Measurements from ENCODE around the gene ATP6V0A1. TPM values are rescaled to one million over a fixed set of nuclear protein-coding genes. Genes with fewer than 3 reads are reported as not detected.
"Not testable (repeated sequence)": the region's sequence is repeated elsewhere in the genome, so short reads cannot be mapped to it uniquely, and the experiment has no call there.

Gene ATP6V0A1
- 10 to 100 TPM; 36.7 to 60.6 (median 50.4) TPM for polyA plus RNA-seq (ENCODE audit: insufficient read length in 4 of 4)

GRCh38 chr17:42458497-42459255 is at the start of gene ATP6V0A1:
ATP6V0A1 (plus strand) TSS chr17:42458878; CDS start chr17:42460895, 2,017 bp downstream.
- DNase-seq (ENCODE audit: low read depth in 4 of 4, low spot score in 3 of 4): peak; percentile 59 to 80 (median 76)

- DNase-seq (ENCODE audit: low read depth in 4 of 4, low spot score in 3 of 4): no peak
Measured at GRCh38 chr17:42409523-42410318, 49.0 kb upstream of the ATP6V0A1 start.

GRCh38 chr17:42410319-42410685 is 48.4 kb upstream of the ATP6V0A1 start:
- no peak for DNase-seq (ENCODE audit: low read depth in 4 of 4, low spot score in 3 of 4)

GRCh38 chr17:42411361-42411760 is 47.3 kb upstream of the ATP6V0A1 start:
- no peak for DNase-seq (ENCODE audit: low read depth in 4 of 4, low spot score in 3 of 4)

- DNase-seq (ENCODE audit: low read depth in 4 of 4, low spot score in 3 of 4): no peak
Measured at GRCh38 chr17:42411905-42412679, 46.6 kb upstream of the ATP6V0A1 start.

- no peak for DNase-seq (ENCODE audit: low read depth in 4 of 4, low spot score in 3 of 4)
Measured at GRCh38 chr17:42413464-42414040, 45.1 kb upstream of the ATP6V0A1 start.

GRCh38 chr17:42414704-42415409 is 43.8 kb upstream of the ATP6V0A1 start:
- DNase-seq (ENCODE audit: low read depth in 4 of 4, low spot score in 3 of 4): no peak

GRCh38 chr17:42417981-42418380 is 40.7 kb upstream of the ATP6V0A1 start:
- not testable (repeated sequence) for DNase-seq (ENCODE audit: low read depth in 4 of 4, low spot score in 3 of 4)

- no peak for DNase-seq (ENCODE audit: low read depth in 4 of 4, low spot score in 3 of 4)
Measured at GRCh38 chr17:42421136-42421506, 37.6 kb upstream of the ATP6V0A1 start.

- DNase-seq (ENCODE audit: low read depth in 4 of 4, low spot score in 3 of 4): no peak
Measured at GRCh38 chr17:42421507-42422338, 37.0 kb upstream of the ATP6V0A1 start.

- no peak for DNase-seq (ENCODE audit: low read depth in 4 of 4, low spot score in 3 of 4)
Measured at GRCh38 chr17:42422412-42422957, 36.2 kb upstream of the ATP6V0A1 start.

- DNase-seq (ENCODE audit: low read depth in 4 of 4, low spot score in 3 of 4): peak; percentile 76 to 85 (median 84)
Measured at GRCh38 chr17:42422958-42423712, 35.5 kb upstream of the ATP6V0A1 start, which contains the start of gene CAVIN1. CAVIN1 (minus strand) TSS chr17:42423256; CDS start chr17:42423097, 159 bp downstream.

- no peak for DNase-seq (ENCODE audit: low read depth in 4 of 4, low spot score in 3 of 4)
Measured at GRCh38 chr17:42423766-42424165, 34.9 kb upstream of the ATP6V0A1 start.

GRCh38 chr17:42424991-42425610 is 33.6 kb upstream of the ATP6V0A1 start:
- DNase-seq (ENCODE audit: low read depth in 4 of 4, low spot score in 3 of 4): no peak

GRCh38 chr17:42428141-42428944 is 30.3 kb upstream of the ATP6V0A1 start:
- DNase-seq (ENCODE audit: low read depth in 4 of 4, low spot score in 3 of 4): peak in 1 of 4 donors; percentile 62

- DNase-seq (ENCODE audit: low read depth in 4 of 4, low spot score in 3 of 4): no peak
Measured at GRCh38 chr17:42429726-42430447, 28.8 kb upstream of the ATP6V0A1 start.

Measured in left renal pelvis (tissue), 4 donors.